DMS 273 (cell line): Measurements from ENCODE around the gene AHCY.
A peak's percentile ranks its signal among the peaks of the same experiment; 100 is the strongest.

Experiments used
- DNase-seq: peaks from one replicate; lab custom pipeline; 2025; ENCODE audit not compliant: unreplicated experiment; lab: John Stamatoyannopoulos, UW

The AHCY gene

DNA sequence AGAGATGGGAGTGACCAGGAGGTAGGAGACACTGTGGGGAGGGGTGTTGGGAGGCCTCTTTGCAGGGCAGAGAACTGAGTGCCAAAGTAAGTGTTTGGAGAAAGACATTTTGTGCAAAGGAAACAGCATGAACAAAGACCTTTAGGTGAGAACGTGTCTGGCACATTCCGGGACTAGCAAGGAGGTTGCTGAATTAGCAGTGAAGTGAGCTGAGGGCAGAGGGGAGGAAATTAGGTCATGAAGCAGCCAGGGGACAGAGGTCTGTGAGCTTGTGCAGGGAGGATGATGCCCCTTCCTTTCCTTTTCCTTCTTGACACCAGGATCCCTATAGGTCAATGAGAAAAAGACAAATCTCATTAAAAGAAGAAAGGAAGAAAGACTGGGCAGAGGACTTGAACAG, 21.4 kb upstream of the AHCY start:
- DNase-seq = no peak

DNA sequence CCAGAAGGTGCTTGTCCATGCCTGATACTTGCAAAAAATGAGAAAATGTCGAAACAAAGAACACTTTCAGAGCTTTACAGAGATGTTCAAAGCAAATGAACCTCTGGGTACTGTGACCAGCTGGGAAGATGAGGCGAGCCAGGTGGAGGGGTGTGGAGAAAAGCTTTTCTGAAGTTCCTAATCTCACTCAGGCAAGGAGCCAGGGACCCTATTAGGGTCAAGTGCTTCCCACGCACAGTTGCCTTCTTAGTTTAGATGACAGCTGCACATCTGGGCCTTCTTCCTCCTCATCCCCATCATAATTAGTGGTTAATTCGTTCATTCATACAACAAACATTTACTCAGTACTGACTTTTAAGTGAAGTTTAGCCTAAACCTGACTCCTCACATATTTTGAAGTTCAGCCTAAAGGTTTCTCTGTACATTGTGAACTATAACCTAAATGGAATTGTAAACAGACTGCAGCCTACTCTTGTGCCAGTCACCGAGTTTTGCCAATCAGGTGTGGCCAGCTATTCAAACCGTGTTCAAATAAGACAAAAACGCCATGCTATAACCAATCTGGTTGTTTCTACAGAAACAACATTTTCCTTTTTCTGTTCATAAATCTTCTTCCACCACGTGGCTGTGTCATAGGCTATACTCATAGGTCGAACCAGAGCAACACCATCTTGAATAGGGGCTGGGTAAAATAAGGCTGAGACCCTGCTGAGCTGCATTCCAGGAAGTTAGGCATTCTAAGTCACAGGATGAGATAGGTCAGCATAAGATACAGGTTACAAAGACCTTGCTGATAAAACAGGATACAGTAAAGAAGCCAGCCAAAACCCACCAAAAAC, 19.3 kb upstream of the AHCY start:
- DNase-seq = peak; percentile 69

DNA sequence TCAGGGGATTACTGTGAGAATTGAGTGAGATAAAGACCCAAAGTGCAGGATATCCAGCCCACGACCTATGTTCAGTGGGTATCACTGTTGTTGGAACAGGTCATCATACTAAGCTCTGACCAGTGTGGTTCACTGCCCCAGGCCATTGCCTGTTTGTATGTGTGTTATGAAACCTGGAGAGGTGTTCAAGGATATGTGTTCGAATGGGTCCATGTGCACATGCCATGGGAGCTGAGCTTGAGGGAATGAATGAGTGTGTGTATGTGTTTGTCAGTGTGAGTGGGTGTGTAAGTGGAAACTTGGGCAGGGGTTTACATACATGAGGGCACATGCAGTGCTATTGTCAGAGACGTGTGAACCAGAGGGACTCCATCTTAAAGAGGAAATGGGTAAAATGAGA, 17.7 kb upstream of the AHCY start:
- DNase-seq = no peak

DNA sequence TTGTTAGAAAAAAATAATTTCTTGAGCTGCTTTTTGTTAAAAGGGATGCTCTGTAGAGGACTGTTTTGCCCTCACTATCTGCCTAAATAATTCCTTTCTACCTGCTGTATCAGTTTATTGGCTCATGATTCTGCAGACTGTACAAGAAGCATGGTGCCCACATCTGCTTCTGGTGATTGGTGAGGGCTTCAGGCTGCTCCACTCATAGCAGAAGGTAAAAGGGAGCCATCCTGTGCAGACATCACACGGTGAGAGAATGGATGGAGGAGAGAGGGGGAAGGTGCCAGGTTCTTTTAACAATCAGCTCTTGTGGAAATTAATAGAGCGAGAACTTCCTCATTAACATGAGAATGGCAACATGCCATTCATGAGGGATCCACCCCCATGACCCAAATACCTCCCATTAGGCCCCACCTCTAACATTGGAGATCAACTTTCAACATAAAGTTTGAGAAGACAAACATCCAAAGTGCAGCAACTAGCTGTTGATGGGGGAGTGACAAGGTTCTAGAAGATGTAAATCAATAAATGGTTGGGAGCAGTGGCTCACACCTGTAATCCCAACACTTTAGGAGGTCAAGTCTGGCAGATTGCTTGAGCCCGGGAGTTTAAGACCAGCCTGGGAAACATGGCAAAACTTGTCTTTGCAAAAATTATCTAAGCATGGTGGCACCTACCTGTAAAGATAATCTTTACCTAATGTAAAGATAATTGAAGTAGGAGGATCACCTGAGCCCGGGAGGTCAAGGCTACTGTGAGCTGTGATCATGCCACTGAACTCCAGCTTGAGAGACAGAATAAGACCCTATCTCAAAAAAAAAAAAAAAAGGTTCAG, 15.7 kb upstream of the AHCY start:
- DNase-seq = no peak

DNA sequence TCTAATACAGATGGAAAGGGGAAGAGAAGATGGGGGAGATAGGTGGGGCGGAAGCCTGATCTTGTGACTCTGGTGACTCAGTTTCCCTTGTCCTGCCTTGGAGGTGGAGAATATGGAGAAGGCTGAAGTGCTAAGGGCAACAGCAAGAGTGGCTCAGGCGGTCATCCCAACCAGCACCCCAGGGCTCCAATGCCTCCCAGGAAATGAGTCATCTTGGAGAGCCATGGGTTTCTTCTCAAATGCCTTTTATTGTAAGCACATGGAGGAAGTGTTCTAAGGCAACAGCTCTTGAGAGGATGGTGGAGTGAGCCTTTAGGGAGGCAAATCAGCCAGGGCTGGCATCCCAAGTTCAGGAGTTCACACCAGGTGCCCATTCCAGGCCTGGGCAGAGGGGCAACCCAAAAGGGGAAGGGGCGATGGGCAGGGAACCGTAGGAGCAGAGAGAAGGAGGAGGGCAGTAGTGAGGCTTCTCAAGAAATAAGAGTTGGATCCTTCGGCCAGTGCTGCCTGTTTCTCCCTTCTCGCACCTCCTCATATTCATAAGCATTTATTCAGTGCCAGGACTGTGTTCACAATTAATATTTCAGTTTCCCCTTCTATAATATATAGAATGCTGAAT, 13.2 kb upstream of the AHCY start:
- no peak for DNase-seq

DNA sequence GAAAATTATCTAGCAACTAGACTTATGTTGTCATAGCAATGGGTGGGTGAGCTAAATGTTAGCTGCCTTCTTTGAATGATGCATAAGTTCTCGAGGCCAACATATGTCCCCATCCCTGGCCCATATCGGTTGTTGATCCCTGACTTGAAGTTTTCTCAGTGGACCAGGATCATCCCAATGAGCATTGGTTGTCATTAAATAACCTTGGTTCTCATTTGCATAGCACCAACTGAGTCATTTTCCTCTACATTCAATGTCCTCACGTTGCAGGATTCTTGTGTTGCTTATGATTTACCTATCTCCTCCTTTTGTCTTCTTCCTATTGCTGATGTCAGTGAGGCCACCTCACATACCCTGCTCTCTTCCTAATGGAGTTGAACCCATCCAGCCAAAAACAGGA, 12.1 kb upstream of the AHCY start:
- no peak for DNase-seq

DNA sequence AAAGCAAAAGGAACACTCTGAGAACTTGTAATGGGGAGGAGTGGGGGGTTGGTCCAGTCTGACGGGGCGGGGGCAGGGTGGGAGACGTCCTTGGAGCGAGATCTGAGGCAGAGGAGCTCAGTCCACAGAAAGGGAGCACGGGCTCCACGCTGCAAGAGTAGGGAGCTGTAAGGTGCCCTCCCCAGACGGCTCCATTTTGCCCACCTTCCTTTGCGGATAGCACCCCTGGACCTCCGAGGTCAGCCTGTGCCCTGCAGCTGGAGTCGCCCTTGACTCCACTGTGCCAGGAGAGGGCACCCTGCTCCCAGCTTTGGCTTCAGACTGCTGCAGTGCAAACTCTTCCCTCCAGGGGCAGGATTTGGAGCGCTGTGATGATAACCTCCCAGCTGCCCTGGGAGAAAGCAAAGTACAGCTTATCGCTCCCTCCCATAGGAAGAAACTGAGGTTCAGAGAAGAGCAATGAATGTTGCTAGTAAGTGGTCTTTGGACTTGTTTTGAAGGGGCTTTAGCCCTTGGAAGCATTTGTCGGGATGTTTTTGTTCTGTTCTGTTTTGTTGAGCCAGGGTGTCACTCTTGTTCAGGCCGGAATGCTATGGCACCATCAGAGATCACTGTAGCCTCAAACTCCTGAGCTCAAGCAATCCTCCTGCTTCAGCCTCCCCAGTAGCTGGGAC, 9.5 kb upstream of the AHCY start:
- peak; percentile 95 for DNase-seq

DNA sequence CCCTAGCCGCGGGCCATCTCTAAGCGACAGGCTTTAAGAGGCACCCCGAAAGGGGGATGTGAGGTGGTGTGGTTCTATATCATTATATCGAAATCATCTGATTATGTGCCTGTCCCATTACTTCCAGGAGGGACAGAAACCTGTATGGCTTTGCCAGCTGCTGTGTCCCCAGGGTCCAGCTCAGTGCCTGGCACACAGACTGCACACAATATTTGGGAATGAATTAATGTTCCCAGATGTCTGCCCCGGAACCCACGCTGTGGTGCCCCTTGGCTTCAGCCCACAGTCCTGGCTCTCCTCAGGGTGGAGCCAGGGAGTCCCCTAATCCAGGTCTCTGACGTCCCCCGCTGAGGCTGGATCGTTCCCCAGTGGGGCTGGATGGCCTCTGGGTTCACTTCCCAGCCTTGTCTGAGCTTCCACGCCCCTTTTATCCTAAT, 8.9 kb upstream of the AHCY start:
- peak; percentile 47 for DNase-seq

DNA sequence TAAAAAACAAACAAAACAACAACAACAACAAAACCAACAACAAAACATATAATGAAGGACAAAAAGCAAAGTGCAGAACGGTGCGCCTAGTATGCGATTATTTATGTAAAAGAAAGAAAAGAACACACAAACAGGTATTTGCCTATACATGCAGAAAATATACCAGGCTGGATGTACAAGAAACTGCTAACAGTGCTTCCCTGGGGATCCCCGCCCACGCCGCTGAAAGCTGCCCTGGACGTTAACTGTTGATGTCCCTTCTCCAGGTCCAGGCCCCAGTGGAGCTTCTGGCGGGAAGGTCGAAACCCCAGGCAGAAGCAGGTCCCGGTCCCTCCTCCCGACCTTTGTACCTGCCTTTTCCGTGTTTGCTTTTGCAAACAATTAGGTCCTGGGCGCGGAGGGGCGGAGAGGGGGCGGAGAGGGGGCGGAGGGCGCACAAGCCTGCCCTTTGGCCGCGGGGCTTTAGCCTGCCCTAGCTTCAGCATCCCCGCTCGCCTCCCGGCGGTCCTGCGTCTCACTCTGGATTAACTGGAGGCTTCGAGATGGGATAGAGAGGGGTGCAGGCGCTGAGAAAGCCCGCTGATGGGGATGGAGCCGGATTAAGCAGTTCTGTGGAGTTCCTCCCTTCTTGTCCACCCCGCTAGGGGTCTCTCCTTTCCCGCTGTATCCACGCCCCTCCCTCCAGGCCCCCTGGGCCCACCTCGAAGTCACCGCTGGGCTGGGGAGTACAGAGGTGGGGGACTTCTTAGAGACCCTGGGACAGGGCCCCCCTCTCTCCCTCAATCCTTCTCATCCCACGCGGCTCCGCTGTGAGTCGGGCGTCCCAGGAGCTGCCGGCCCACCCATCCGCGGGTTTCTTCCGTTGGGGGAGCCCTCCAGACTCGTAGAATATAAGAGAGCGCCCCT, 8.2 kb upstream of the AHCY start:
- peak; percentile 42 for DNase-seq

DNA sequence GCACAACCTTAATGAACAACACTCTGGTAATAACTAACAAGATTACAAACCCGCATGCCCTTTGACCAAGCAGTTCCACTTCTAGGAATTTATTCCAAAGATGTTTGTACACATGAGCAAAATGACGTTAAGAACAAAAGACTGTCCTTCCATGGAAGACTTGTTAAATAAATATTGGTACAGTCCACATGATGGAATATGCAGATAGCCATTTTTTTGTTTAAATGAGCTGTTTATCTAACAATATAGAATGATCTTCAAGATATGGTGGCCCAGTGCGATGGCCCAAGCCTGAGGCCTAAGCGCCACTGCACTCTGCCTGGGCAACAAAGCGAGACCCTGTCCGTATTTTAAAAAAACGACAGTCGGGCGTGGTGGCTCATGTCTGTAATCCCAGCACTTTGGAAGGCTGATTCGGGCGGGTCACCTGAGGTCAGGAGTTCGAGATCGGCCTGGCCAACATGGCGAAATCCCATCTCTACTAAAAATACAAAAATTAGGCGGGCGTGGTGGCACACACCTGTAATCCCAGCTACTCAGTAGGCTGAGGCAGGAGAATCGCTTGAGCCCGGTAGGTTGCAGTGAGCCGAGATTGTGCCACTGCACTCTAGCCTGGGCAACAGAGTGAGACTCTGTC, 7.4 kb upstream of the AHCY start:
- no peak for DNase-seq

DNA sequence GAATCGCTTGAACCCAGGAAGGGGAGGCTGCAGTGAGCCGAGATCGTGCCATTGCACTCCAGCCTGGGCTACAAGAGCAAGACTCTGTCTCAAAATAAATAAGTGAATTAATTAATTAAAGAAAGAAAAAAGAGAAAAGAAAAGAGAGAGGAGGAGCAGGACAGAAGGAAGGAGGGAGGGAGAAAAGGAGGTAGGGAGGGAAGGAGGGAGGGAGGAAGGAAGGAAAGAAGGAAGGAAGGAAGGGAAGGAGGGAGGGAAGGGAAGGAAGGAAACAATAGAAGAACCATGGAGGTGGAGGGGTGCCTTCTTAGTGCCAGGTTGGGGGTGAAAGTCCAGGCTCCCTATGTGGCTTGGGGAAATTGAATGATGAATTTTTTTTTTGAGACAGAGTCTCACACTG, 6.5 kb upstream of the AHCY start:
- no peak for DNase-seq

DNA sequence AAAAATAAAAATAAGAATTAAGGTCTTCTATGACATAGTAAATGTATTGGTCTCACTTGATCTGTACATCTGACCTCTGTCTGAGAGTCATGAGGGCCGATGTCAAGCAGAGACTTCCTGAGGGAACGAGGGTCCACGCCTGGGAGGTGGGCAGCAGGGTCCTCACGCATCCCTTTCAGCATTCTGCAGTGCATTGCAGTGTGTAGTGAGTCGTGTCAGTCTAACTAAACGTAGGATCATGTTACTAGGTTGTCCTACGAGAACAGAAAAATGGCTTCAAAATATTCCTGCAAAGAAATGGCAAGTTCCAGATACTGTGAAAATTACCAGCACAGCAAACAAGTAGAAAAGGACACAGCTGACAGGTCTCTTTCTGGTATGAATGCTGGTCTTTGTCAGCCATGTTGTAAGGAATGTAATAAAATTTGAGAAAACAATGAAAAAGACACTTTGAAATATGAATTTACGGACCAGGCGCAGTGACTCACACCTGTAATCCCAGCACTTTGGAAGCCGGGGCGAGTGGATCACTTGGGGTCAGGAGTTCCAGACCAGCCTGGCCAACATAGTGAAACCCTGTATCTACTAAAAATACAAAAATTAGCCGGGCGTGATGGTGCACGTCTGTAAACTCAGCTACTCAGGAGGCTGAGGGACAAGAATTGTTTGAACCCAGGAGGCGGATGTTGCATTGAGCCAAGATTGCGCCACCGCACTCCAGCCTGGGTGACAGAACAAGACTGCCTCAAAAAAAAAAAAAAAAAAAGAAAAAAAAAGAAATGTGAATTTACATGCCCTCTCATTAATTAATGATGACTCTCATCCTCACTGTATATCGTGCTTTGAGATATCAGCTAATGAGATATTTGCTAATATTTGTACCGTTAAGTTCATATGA, 2.4 kb upstream of the AHCY start:
- no peak for DNase-seq

DNA sequence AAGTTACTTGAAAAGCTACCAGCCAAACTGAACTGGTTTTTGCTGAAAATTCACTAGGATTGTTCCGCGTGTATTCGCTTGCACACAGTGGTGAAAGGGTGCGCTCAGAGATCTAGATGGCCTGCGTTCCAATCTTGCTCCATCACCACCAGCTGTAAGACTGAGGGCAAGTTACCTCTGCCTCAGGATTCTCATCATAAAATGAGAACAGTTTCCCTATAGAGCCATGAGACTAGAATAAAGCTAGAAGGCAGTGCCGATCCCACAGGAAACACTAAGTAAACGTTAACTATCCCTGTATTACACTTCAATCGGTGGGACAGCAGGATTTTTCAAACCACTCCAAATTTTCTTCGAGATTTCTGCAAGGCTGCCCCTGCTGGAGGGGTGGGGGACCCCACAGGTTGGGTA, 838 bp downstream of the AHCY start:
- no peak for DNase-seq

DNA sequence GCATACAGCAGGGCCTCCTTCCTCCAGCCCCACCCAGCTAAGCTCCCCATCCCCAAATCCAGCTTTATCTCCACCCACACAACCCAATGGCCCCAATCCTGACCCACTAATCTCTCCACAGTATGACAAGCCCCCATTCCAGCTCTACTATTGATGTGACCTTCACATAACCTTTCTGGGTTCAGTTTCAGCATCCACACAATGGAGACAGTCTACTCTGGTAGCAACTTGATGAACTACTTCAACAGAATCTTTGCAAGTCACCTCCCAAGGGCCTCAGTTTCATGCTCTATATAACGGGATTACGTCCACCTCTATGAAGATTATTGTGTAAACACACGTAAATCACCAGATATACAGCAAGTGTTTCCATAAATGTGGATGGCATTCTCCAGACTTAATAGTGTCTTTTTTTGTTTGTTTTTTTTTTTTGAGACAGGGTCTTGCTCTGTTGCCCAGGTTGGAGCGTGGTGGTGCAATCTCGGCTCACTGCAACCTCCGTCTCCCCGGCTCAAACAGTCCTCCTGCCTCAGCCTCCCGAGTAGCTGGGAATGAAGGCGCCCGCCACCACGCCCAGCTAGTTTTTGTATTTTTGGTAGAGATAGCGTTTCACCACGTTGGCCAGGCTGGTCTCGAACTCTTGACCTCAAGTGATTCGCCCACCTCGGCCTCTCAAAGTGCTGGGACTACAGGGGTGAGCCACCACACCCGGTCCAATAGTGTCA, 1.4 kb downstream of the AHCY start:
- DNase-seq = peak; percentile 30

DNA sequence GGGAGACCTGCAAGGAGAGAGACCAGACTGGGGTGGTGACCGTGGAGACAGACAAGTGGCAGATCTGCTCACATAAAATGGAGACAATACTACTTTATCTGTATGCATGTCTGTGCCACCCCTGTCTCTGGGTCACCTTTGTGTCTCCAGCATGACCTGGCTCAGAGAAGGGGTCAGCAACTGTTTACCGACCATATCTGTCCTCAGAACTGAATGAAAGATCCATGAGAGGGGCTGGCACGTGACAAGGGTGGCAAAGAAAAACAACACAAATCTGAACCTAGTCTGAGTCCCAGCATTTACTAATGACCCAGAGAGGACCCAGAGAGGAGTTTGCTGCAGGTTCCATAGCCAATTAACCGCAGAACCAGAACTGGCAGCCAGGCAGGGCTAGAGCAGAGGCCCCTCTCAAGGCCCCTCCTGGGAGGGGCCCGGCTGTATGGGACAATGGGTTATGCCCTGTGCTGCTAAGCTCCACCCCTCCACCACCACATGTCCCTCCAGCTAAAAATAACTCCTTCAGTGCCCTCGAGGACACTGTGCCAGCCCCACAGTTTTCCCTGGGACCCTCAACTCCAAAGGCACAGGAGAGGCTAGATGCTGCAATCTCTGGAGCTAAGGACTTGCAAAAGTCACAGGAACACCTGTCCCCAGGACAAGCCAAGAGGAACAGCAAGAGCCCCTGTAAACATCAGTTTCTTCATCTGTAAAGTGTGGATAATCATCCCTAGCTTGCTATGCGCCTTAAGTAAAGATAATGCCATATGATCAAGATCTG, 2.2 kb downstream of the AHCY start:
- peak; percentile 55 for DNase-seq

DNA sequence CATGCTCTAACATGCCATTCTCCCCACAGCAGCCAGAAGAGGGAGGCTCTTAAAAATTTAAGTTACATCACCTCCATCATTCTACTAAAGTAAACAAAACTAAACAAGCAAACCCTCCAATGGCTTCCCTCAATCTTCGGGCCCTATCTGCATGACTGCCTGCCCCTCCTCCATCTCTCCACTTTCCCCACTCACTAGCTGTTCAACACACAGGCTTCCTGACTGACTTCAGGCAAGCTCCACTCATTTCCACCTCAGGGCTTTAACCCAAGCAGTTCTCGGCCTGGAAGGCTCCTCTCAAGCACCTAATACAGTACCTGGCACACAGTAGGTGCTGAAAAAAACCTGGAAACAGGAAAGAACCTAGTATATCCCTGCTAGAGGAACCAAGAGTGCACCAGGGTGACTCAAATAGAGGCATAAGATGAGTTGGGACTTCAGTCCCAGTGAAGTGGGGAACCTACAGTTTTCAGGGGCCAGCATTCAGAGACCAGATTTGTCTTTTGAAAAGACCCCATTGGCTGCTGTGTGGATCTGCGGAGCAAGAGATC, 2.8 kb downstream of the AHCY start:
- DNase-seq = no peak
